Prostate gland (tissue), 2 donors: ENCODE results near the gene CABCOCO1.

ENCODE experiments used
- POLR2AphosphoS5 ChIP-seq: sonication (generic); formaldehyde crosslinking; IDR thresholded peaks from one replicate; pipeline ENCODE4 v1.6.1; 2017; ENCODE audit warnings: antibody characterized with exemption
- TF ChIP-seq, protein P1 (sequence below), 4 experiments: fragments of 200-600 bp in 2 of 4; fragments of 450-650 bp in 2 of 4; sonication (generic) in 2 of 4; IDR thresholded peaks; 1 replicate in 3 of 4; 2 replicates in 1 of 4; pipeline ENCODE4 v1.5.1; 2016 to 2019; ENCODE audit warnings: antibody characterized with exemption in 4 of 4, mild to moderate bottlenecking in 2 of 4, moderate library complexity in 2 of 4

DNA sequence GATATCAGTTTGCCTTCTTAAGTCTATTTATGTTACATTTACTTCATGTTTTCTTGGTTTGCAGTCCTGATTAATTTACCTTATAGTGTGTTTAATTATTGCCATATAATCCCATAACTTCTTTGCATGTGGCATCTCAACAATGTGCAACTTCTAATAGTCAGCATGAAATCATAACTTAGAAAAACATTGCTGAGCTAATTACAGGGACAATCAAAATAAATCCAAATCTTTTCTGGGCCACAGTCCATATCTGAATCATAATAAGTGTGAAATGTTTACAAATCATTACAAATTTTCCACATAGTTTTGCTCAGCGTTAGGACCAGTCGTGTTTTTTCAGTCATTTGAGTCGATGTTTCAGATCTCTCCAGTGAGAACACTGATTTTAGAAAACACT, 29.1 kb upstream of the CABCOCO1 start:
- TF ChIP-seq, protein P1, sequence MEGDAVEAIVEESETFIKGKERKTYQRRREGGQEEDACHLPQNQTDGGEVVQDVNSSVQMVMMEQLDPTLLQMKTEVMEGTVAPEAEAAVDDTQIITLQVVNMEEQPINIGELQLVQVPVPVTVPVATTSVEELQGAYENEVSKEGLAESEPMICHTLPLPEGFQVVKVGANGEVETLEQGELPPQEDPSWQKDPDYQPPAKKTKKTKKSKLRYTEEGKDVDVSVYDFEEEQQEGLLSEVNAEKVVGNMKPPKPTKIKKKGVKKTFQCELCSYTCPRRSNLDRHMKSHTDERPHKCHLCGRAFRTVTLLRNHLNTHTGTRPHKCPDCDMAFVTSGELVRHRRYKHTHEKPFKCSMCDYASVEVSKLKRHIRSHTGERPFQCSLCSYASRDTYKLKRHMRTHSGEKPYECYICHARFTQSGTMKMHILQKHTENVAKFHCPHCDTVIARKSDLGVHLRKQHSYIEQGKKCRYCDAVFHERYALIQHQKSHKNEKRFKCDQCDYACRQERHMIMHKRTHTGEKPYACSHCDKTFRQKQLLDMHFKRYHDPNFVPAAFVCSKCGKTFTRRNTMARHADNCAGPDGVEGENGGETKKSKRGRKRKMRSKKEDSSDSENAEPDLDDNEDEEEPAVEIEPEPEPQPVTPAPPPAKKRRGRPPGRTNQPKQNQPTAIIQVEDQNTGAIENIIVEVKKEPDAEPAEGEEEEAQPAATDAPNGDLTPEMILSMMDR (IDR thresholded peaks at IDR 0.05), result no peak
- no peak for TF ChIP-seq POLR2AphosphoS5
